Dermis microvascular lymphatic vessel endothelial cell (primary cell): ENCODE results near the gene ITPKC. TPM values are rescaled to one million over a fixed set of nuclear protein-coding genes. Genes with fewer than 3 reads are reported as not detected.

ENCODE experiments used
- DNase-seq, 2 donors: peaks; one replicate each; pipeline versions ENCODE4 v3.0.0 to v3.0.0-alpha.2; 2010; ENCODE audit warnings: low read depth in 2 of 2
- total RNA-seq: library from RNA; depleted of rRNA; stranded (reverse); fragments of >200 nt; gene quantifications from 2 replicates; pipeline ENCODE4 v1.2.1, GENCODE V29; 2014

Gene ITPKC
- 18.2 and 25.3 TPM in 2 replicates for total RNA-seq

DNA sequence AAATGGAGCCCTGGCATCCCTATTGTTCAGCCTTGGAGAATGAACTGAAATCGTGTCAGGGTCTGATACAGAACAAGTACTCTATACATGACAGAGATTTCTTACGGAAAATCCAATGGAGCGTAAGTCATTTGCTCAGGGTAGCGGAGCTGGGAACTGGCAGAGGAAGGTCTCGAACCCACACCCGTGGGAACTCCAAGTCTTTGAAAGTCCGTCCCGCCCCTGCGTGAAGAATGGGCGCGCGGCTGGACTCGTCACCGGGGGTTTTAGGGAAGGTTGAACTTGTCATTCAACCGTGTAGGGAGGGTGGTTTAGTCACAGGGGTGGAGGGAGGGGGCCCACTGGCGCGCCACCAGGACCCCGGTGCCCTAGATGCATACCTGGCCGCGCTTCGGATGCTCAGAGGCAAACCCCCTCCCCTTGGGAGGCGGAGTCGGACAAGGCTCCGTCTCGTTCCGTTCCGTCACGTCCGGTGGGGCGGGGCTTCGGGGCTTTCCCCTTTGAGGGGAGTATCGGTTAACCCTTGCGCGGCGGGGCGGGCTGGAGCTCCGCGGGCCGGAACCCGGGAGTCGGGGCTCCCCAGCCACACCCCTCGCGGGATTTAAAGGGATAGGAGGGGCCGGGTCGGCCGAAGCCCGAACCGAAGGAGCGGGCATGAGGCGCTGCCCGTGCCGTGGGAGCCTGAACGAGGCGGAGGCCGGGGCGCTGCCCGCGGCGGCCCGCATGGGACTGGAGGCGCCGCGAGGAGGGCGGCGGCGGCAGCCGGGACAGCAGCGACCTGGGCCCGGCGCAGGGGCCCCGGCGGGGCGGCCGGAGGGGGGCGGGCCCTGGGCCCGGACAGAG is at the start of gene ITPKC, which contains the start of gene COQ8B:
Gene ITPKC, plus strand, starts transcription at position 631 of the 843 bp plus-strand sequence. Its CDS starts 24 bp downstream, at position 655.
Gene COQ8B, minus strand, starts transcription at position 405 of the 843 bp plus-strand sequence. CDS start 2,254 bp downstream, outside the sequence.
- peak; percentile 93 to 97 for DNase-seq

DNA sequence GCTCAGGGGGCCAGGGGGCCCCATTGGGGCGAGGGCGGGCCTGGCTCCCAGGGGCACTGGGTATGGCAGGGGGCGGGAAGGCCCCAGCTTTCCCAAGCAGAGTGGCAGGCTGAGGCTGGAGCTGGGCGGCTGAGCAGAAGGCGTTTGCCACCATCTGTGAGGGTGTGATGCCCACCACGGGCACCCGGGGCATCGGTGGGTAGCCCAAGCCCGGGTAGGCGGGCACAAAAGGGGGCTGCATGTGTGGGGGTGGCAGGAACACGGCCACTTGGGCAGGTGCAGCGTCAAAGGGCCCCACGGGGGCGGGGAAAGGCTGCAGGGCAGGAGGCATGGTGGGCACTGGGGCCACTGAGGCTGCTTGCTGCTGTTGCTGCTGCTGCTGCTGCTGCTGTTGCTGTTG is 49.3 kb upstream of the ITPKC start:
- no peak for DNase-seq

DNA sequence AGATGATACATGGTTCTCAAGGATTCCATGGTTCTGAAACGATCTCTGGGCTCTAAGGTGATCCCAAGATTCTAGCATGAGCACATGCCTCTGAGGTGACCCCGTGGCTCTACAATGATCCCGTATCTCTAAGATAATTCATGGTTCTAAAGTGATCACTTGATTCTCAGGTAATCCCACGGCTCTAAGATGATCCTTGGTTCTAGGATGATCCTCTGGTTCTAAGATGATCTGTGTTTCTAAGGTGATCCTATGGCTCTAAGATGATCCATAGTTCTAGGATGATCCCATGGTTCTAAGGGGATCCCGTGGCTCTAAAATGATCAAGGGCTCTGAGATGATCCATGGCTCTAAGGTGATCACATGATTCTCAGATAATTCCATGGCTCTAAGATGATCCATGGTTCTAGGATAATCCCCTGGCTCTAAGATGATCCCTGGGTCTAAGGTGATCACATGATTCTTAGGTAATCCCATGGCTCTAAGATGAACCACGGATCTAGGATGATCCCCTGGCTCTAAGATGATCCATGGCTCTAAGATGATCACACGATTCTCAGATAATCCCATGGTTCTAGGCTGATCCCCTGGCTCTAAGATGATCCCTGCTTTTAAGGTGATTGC is 47.8 kb upstream of the ITPKC start:
- DNase-seq, result no peak

DNA sequence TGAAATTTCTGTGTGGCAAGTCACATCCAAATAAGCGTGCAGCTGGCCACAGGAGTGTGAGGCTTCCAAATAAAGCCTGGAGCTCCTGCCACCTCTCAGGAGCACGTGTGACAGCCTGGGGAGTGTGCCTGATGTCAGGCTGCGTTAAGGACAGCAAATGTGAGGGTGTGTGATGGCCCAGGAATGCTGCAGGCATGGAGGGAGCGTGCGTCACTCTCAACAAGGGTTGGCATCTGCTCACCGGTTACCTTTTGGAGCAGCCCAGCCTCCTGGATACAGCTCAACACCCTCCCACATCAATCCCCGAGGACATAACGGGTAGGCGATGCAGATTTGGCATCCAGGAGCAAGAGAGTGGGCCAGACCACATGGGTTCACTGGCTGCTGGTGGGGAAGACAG is 45.5 kb upstream of the ITPKC start:
- DNase-seq, result no peak

DNA sequence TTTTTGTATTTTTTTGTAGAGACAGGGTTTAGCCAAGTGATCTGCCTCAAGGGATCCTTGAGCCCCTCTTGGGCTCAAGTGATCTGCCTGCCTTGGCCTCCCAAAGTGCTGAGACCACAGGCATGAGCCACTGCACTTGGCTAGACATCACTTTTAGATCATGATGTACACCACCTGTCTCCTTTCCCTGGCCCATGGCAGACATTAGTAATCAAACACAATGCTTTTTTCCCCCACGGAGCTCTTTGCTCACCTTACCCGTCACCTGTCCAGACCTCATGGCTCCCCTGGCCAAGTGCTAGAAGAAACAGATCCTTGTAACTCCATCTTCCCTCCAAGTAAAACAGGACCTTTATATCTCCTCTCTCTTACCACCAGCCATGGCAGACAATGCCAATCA is 44.9 kb upstream of the ITPKC start:
- no peak for DNase-seq

DNA sequence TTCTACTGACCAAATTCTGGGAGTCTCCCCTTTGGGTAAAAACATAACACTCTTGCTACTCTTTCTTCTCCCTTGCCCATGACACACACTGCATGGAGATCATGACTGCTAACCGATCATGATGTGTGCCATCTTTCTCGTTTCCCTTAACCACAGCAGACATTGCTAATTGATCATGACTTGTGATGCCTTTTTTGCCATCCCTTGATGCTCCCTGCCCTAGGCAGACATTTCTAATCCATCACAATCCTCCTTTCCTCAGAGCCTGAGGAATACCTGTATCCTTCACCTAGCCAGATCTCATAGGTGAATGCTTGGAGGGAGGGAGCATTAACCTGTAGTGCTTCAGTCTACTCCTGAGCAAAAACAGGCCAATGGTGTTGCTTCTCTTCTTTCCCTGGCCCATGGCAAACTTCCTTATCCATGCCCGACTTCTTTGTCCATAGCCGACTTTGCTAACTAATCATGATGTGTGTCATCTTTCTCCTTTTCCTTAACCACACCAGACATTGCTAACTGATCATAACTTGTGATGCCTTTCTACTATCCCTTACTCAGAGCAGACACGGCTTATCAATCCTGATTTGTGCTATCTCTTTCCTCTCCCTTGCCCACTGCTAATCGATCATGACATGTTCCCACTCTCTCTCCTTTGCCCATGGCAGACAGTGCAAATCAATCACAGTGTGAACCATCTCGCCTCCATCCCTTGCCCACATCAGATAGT is 44.2 kb upstream of the ITPKC start:
- no peak for DNase-seq

DNA sequence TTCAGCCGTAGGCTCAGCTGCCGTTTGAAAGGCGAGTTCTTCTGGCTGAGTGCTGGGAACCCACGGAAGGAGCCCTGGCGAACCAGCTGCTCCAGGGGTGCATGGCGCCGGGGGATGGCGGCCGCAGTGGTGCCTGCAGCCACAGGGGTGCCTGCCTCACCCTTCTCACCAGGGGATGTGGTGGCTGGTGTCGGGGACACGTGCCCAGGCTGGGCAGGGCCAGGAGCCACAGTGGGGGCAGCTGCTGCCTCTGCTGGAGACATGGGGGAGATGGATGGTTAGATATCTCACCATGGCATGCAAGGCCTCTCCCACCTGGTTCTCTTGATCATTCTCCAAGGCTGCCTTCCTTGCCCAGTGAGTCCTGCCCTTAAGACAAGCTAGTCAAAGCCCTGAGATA is 43.5 kb upstream of the ITPKC start:
- no peak for DNase-seq

DNA sequence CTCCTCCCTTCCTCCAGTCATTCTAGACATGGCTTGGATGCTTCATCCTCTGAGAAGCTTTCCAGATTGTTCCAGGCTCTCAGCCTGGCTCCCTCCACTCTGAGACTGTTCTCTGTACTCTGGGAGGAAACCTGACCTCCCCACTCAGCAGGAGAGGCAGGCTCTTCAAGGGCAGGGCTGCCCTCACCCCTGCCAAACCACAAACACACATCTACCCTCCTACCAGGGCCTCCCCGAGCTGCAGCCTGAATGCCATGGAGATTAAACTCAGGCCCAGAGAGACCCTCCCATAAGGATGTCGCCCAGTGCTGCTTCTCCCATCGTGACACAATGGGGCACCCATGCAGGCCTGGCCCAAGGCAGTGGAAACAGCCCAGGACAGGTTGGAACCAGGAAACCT is 42.6 kb upstream of the ITPKC start:
- no peak for DNase-seq

DNA sequence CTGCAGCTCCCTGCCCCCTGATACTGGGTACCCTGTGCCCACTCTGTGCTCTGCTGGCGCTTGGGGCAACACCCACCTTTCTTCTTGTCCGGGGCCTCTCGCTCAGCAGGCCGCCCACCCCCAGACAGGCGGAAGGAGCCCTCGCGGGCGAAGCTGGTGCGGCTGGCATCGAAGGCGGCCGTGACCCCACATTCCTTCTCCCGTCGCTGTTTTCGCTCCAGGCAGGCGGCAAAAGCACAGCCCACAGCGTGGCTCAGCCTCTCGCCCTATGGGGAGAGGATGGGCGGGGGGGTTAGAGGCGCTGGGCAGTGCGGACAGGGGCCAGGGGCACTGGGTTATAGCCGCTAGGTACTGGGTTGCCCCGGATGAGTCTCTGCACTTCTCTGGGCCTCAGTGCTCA is 39.8 kb upstream of the ITPKC start:
- DNase-seq, result no peak

DNA sequence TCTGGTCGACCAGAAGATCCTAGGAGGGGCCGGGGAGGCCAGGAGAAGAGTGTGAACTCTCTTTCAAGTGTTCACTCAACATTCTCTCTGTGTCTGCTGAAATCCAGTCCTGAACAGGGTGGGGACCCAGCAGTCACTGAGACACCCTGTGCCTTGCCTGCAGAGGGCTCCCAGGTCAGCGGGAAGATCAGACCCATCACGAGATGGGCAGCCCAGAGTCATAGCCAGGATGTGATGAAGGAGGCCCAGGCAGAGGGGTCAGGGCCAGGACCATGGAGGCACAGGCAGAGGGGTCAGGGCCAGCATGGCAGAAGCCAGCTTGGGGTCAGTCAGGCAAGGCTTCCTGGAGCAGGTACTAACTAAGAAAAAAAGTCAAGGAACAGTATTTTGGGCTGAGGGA is 35.9 kb upstream of the ITPKC start:
- DNase-seq, result no peak

DNA sequence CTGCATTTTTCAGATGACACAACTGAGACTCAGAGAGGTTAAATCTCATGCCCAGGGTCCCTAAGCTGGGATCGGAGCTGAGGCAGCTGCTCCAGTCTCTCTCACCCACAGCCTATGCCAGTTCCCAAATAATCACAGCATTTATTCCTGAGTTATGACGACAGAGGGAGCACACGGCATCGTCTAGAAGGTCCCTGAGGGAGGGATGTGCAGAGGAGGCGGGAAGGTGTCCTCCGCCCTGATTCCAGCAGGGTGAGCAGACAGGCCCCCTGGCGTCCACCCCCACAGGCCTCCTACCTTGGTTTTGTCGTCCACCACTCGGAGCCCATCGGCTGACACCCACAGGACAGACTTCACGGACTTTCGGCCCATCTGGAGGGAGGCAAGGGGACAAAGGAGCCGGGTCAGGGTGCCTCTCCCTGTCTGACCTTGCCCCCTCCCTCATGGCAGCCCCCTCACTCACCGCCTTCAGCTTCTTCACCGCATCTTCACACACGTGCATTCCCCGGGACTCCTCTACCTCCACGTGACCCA is 34.4 kb upstream of the ITPKC start:
- DNase-seq, result no peak

DNA sequence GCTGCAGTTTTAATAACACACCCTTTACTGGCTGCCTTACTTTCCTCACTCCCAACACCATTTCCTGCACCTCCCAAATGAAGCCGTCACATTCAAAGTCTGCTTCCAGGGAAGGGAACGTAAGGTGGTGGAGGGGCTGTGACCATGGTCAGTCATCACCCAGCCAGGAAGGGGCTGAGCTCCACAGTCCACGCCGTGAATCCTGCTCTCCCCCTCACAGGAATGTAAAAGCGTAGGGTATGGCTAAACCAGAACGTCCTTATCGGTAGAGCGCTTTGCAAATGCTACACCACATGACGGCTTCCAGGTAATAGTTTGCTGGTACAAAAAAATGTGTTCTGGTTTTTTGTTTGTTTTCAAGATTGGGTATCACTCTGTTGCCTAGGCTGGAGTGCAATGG is 33.5 kb upstream of the ITPKC start:
- no peak for DNase-seq

DNA sequence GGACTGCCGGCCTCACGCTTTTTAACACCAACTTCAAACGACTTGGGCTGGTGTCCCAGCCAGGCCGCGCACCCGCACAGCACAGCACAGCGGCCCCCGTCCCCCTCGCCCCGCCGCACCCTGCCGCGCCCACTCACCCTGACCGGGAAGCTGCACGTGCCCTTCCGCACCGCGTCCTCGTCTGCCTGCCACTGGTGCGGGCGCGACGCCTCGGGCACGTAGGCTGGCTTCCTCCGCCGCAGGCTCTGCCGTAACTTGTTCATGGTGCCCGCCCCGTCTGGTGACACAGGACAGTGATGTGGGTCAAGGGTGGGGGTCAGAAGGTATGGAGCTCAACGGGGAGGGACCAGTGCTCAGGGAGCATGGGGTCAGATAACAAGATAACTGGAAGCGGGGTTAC is 32.6 kb upstream of the ITPKC start:
- no peak for DNase-seq

DNA sequence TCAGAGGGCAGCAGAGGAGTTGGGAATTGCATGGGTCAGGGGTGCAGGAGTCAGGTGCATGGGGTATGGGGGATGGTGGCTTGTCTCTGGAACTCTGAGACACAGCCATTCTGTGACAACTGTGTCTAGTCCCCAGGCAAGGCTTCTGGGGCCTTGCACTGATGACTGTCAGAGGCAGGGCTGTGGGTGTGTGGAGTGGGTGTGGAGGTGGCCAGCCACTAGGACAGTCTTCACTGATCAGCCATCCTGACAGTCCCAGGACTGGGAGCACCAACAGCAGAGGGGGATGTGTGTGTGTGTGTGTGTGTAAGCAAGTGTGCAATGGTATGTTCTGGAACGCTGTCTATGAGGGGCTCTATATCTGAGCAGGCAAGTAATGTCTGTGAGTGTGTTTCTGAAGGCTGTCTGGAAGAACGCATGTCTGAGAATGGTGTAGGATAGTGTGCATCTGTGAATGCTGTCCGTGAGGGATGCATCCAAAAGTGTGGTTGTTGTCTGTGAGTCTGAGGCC is 31.8 kb upstream of the ITPKC start:
- no peak for DNase-seq

DNA sequence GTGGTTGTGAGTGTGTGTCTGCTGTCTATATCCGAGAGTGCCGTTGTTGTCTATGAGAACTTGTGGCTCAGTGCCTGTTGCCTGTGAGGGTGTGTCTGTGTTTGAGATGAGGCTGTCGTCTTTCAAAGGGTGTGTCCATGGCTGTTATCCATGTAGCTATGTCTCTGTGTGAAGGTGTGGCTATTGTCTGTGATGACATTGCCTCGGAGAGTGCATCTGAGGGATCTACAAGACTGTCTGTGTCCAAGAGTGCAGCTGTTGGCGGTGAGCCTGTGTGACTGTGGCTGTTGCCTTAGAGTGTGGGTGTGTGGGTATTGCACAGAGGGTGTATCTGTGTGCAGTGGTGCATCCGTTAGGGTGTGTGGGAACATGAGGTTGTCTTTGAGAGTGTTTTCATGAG is 31.3 kb upstream of the ITPKC start:
- DNase-seq, result no peak

DNA sequence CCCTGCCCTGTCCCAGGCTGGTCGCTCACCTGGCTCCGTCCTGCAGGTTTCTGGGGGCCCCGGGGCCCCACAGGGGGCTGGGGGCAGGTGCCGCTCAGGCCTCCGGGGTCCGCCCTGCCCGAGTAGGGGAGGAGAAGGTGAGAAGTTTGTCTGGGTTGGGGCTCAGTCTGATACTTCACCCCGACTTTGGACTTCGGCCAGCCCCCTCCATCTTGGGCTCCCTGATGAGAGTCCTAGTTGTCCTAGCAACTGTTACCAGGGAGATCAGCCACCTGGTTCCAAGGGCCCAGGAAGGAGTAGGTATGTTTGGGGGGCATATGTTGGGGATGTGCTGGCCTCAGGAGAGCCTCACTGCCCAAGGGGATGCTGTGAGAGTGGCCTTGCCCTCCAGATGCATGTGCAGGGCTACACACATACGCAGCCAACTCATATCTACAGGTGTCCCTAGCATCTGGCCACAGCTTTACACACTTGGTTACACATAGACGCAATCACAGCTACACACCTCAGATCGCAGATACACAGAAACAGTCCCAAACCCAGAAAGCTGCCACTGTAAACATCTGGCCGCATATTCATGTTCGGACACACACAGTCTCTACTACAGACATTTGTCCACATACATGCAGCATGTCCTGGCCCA is 29.9 kb upstream of the ITPKC start:
- DNase-seq, result no peak

DNA sequence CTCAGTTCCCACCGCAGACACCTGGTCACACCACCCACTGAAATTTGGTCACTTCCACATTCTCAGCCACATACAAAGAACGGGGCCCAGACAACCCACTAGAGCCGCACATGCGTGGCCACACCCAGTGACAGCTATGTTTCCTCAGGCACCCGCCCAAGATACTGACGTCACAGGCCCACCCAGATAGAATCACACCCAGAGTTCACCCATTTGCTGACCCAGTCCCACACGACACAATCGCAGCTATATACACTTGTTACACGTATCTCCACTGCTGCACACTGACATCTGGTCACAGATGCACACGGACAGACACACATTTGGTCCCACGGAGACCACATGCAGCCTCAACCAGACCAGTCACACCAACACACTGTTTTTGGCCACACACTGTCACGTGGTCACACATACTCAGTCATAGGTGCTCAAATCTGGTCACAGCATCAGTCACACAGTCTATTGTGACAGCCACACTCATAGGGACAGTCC is 29.3 kb upstream of the ITPKC start:
- peak in 1 of 2 donors; percentile 37 for DNase-seq

DNA sequence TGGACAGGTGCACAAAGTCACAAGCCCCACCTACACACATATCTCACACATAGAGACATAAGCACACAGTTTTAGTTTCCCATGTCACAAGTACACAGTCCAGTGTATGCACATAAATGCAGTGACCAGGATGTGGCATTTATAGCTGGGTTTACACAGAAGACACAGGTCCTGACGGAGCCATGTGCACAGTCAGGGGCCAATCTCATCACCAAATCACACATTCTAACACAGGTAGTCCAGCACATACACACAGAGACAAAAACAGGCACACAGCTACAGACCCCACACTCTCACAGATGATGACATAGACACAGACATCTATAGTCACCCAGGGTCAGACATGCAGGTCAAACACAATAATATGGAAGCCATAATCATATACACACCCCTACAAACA is 28.6 kb upstream of the ITPKC start:
- DNase-seq, result no peak

DNA sequence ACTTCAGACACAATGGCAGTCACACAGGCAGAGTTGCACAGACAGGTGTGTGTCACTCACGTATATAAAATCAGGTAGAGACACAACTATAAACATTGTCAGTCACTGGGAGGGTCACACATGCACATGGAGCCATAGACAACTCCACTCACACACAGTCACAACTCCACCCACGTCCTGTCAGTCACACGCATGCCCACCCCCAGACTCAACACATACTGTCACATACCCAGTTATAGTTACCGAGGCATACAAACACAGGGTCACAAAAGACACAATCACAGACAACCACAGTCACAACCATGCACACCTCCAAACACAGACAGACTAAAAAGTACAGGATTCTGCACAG is 27.9 kb upstream of the ITPKC start:
- DNase-seq, result peak in 1 of 2 donors; percentile 30

DNA sequence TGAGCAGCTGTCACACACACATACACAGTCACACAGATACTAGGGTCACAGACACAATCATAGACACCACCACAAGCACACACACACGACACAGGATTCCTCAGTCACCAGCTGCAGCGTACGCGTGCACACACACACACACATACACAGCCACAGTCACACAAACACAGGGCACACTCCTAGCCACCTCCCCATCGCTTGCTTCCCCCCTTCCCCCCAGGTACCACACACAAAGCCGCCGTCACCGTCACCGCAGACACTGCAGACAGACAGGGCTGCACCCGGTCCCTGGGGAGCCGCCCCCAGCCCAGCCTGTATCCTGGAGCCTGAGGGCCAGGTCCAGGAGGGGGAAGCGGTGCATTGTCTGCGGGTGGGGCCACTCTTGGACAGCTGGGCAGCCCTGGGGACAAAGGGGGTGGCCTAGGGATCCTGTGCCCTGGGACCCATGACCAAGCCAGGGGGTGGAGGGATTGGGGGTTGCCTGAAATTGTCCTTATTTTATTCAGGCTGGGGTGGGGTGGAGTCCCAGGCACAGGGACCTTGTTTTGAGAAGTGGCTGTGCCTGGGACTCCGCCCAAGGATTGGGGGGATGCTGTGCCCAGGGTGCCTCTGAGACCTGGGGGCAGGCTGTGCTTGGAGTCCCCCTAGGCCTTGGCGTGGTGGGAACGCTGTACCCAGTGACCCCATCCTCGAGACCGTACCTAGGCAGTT is 27.4 kb upstream of the ITPKC start:
- peak in 1 of 2 donors; percentile 49 for DNase-seq
